ENCODE measurements around the gene SPPL2B. TPM values are rescaled to one million over a fixed set of nuclear protein-coding genes. Genes with fewer than 3 reads are reported as not detected.
"Not testable (repeated sequence)": the region's sequence is repeated elsewhere in the genome, so short reads cannot be mapped to it uniquely, and the experiment has no call there.

The SPPL2B gene
- total RNA-seq, 1 donor from 2014 or later = 16.3 TPM

DNA sequence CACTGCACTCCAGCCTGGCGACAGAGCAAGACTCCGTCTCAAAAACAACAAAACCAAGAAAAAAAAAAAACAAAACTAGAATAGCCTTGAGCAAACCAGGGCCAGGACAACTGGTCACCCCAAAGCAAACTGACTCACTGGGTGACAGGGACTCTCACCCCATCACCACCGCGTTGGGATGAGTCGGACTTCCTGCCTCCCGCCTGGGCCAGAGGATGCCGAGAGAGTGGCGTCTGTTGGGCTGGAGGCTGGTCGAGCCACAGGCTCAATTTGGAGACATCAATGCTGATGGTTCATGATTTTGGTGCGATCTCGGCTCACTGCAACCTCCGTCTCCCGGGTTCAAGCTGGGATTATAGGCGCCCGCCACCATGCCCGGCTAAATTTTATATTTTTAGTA, 43.2 kb downstream of the SPPL2B start:
- FAIRE-seq (no peak), DNase-seq (ENCODE audit: low spot score in 2 of 2) (no peak)

DNA sequence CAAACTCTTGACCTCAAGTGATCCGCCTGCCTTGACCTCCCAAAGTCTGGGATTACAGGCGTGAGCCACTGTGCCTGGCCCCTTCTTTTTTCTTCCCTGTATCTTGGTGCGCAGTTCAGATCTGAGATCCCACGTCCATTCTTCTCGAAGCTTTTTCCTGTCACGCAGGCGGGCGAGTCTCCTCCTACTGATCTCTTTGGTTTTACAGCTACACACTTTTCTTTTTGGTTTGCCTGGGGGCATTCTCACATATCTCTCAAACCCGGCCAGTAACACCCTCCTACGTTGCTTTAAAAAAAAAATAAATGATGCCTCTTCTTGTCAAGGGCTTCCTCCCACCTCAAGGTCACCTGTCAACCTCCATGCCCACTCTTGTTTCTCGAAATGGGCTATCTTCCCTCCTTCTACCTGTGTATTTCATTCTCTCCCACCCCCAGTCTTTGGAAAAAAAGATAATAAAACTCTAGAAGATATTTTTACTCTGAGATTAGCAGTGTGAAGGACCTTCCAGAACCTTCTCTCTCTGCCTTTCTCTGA, 43.7 kb downstream of the SPPL2B start:
- FAIRE-seq = no peak
- no peak for DNase-seq (ENCODE audit: low spot score in 2 of 2)

DNA sequence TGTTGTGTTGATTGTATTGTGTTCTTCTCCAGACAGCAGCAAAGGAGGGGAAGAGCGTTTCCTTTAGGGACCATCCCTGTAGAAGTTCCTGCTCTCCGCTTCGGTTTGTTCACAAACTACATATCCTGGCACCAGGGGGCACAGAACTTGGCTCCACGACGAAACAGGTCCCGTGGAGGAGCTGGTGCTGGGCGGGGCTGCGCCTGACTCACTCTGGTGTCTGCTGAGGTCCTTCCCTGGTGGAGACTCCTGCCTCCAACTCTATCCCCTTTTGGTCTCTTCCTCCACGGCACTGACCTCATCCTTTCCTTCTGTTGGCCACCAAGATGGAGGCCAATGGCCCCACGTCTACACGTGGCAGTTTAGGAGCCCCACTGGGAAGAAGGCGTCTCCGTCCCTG, 46.3 kb downstream of the SPPL2B start:
- FAIRE-seq = no peak

DNA sequence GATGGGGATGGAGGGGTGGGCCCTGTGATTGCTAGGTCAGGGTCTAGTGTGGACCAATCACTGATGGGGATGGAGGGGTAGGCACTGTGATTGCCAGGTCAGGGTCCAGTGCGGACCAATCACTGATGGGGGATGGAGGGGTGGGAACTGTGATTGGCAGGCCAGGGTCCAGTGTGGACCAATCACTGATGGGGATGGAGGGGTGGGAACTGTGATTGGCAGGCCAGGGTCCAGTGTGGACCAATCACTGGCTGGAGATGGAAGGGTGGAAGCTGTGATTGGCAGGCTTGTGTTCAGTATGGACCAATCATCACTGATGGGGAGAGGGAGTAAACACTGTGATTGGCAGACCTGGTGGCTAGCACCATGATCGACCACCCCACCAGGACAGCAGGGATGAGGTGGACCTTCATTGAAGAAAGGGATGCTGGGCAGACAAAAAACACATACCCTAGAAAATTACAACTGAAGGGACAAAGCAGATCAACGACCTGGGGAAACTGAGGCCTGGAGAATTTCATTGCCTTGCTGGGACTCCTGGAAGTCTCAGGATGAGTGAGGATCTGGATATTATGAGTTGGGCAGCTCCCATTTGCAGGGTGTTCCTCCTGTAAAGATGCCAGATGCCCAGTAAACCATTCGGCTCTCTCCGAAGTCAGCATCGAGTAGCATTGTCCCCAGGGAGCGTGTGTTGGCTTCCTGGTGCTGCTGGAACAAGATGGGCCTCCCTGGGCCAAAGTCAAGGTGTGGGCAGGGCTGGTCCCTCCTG, 47.1 kb downstream of the SPPL2B start:
- FAIRE-seq (no peak), DNase-seq (ENCODE audit: low spot score in 2 of 2) (no peak)

More for the DNA sequence above, 46.3 kb downstream of the SPPL2B start:
- DNase-seq (ENCODE audit: low spot score in 2 of 2) = no peak

DNA sequence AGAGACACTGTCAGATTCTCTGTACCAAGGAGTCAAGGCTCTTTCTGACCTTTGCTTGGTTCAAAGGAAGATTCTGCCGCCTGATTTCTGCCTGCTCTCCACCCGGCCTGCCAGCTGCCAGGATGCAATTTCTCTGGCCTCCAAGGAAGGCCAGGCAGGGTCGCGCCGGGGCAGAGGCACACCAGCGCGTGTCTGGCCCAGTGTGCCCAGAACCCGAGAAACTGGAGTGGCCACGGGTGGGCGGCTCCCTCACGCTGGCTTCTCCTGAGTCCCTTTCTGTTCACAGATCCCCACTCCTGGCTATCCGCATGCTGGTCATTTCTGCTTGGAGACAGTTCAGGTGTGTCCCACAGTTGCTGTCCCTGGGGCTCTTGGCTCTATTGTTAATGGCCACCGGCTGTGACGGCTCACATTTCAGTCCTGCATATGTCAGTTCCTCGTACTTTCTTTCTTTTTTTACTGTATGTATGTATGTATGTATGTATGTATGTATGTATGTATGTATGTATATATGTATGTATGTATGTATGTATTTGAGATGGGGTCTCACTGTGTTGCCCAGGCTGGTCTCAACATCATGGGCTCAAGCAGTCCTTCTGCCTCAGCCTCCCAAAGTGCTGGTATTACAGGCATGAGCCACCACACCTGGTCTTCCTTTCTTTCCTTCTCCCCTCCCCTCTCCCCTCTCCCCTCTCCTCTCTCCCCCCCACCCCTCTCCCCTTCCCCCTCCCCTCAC, 48.5 kb downstream of the SPPL2B start:
- DNase-seq (ENCODE audit: low spot score in 2 of 2) (no peak), FAIRE-seq (no peak)

DNA sequence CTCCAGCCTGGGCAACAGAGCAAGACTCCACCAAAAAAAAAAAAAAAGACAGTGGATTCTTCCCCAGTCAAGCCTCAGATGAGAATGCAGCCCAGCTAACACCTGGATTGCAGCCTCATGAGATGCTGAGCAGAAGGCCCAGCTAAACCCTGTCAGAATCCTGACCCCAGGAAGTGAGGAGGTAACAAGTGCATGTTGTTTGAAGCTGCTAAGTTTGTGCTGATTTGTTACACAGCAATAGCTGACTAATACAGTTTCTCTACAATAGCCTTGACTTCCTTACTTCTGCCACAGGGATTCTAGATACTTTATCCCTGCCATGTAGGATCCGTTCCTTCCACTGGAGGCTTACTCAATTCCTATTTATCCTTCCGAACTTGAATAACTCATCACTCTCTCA, 52.1 kb downstream of the SPPL2B start:
- DNase-seq (ENCODE audit: low spot score in 2 of 2) = no peak
- FAIRE-seq = no peak

DNA sequence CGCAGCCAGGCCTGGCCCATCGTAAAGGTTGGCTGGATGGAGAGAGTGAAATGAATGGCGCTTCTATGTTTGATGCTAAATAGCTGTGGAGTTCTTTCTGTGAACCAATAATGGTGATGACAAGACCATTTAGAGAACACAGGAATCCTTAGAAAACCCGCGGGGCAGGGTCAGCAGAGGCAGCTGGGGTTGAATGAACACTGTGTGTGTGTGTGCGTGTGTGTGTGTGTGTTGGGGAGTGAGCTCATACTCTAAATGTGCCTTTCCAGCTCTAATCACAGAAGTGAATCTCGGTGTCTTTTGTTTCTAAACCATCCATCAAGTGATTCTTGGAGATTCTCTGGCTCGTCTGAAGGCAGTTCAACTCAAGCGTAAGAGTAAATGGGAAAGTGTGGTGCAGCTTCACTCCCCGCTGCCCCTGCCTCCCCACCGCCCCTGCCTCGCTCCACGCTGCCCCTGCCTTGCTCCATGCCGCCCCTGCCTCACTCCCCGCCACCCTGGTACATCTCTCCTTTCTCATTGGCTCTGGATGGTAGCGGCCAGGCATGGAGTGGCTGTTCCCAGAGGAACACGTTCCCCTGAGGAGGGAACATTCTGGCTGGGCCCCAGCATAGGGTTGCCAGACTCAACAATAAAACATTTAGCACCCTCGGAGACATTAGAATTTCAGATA, 52.8 kb downstream of the SPPL2B start:
- FAIRE-seq (peak; percentile 98), DNase-seq (ENCODE audit: low spot score in 2 of 2) (peak in 1 of 2 donors; percentile 87)

DNA sequence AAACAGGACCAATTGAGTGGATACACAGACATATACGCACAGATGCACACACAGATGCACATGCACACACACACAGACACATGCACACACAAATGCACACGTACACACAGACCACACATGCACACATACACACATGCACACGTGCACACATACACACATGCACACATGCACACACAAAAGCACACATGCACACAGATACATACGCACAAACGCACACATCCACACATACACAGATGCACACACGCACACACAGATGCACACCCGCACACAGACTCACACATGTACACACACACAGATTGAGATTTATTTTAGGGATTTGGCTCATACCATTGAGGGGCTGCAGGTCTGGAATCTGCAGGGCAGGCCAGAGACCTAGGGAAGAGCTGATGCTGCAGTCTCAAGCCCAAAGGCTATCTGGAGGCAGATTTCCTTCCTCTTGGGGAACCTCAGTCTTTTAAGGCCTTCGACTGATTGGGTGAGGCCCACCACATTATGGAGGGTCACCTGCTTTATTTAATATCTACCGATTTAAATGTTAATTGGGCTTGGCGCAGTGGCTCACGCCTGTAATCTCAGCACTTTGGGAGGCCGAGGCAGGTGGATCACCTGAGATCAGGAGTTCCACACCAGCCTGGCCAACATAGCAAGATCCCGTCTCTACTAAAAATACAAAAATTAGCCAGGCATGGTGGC, 54.2 kb downstream of the SPPL2B start:
- FAIRE-seq = no peak
- DNase-seq (ENCODE audit: low spot score in 2 of 2) = no peak

DNA sequence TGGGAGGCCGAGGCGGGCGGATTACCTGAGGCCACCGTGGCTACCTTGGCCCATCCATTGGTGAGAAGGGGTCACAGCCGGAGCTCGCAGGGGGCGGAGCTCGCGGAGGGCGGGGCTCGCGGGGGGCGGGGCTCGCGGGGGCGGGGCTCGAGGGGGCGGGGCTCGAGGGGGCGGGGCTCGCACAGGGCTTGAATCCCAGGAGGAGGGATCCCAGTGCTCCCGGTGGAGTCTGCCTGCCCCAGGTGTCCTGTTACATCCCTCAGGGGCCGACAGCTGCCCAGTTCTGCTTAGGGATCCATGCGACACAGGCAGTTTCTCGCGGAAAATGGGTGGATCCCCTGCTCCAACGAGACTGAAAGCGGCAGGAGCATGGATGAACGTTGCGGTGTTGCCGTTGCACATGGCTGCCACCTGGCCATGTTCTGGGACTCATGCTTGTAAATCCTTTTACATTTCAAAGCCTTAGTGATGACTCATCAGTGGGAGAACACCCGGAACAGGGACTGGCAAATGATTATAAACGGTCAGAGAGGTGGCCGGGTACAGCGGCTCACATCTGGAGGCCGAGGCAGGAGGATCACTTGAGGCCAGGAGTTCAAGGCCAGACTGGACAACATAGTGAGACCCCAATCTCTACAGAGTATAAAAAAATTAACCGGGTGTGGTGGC, 56.7 kb downstream of the SPPL2B start:
- DNase-seq (ENCODE audit: low spot score in 2 of 2) = no peak
- FAIRE-seq = no peak

DNA sequence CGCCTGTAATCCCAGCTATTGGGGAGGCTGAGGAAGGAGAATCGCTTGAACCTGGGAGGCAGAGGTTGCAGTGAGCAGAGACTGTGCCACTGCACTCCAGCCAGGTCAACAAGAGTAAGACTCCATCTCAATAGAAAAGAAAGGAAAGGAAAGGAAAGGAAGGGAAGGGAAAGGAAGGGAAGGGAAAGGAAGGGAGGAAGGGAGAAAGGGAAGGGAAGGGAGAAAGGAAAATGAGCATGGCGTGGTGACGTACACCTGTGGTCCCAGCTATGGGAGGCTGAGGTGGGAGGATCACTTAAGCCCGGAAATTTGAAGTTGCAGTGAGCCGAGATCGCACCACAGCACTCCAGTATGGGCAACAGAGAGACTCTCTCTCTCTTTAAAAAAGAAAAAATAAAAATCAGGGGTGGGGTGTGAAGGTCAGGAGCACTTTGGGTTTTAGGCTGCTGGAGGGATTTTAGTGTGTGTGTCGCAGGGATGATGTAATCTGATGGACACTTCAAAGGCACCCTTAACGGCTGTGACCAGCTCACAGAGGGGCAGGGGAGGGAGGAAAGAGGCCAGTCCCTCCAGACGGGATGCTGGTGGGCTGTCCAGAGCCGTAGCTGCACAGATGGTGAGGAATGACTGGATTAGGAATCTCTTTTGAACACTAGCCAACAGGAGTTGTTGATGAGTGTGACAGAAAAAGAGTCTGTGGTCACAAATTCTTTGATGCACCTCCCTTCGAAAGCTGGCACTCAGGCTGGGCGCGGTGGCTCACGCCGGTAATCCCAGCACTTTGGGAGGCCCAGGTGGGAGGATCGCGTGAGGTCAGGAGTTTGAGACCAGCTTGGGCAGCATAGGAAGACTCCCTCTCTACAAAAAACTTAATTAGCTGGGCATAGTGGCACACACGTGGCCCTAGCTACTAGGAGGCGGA, 59.1 kb downstream of the SPPL2B start:
- FAIRE-seq = no peak
- no peak for DNase-seq (ENCODE audit: low spot score in 2 of 2)

DNA sequence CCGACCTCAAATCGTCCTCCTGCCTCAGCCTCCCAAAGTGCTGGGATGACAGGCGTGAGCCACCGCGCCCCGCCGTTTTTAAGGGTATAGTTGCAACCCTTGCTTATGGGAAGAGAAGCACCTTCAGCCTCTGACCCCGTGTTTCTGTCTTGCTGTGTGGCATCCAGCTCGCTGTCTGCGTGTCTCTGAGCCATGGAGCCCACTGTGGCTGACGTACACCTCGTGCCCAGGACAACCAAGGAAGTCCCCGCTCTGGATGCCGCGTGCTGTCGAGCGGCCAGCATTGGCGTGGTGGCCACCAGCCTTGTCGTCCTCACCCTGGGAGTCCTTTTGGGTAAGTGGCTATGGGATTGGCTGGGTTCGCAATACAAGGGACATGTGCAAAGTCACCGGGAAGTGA, 61.1 kb downstream of the SPPL2B start:
- FAIRE-seq (no peak), DNase-seq (ENCODE audit: low spot score in 2 of 2) (no peak)

DNA sequence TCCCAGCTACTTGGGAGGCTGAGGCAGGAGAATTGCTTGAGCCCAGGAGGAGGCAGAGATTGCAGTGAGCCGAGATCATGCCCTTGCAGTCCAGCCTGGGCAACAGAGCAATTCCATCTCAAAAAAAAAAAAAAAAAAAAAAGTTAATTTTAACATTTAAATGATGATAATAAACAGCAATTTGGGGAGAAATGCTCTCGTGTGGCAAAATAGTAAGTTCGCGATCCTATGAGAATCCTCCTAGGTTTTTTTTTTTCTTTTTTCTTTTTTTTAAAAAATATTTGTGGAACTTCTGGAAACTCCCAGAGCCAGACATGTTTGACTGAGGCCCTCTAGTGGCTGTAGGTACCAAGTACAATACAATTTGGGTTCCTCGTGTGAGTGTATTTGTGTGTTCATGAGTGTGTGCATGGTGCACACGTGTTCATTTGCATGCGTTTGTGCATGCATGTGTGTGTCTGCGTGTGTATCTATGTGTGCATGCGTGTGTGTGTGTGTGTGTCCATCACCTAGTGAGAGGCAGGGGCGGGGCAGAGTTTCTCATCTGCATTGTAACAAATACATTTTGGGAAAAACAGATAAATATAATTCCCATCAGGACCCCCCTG, 62.7 kb downstream of the SPPL2B start:
- DNase-seq (ENCODE audit: low spot score in 2 of 2) (peak; percentile 67 to 68), FAIRE-seq (no peak)

DNA sequence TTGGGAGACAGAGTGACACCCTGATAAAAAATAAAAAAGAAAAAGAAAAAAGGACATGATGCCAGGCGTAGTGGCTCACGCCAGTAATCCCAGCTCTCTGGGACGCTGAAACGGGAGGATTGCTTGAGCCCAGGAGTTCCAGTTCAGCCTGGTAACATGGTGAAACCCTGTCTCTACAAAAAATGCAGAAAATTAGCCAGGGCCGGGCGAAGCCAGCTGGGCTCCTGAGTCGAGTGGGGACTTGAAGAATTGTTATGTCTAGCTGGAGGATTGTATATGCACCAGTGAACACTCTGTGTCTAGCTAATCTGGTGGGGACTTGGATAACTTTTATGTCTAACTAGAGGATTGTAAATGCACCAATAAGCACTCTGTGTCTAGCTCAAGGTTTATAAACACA, 63.9 kb downstream of the SPPL2B start:
- FAIRE-seq = no peak
- DNase-seq (ENCODE audit: low spot score in 2 of 2) = no peak

DNA sequence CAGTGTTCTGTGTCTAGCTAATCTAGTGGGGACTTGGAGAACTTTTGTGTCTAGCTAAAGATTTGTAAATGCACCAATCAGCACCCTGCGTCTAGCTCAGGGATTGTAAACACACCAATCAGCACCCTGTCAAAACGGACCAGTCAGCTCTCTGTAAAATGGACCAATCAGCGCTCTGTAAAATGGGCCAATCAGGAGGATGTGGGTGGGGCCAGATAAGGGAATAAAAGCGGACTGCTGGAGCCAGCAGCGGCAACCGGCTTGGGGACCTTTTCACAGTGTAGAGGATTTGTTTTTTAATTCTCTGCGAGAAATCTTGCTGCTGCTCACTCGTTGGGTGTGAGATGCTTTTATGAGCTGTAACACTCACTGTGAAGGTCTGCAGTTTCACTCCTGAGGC, 64.4 kb downstream of the SPPL2B start:
- DNase-seq (ENCODE audit: low spot score in 2 of 2) = not testable (repeated sequence)

DNA sequence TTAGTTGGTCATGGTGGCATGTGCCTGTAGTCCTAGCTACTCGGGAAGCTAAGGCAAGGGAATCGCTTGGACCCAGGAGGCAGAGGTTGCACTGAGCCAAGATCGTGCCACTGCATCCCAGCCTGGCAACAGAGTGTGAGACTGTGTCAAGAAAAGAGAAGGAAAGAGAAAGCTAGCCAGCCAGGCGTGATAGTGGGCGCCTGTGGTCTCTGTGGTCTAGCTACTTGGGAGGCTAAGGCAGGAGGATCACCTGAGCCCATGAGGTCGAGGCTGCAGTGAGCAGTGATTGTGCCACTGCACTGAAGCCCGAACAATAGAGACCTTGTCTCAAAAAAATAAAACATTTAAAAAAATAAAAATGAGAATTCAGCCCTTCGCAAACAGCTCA, 65.6 kb downstream of the SPPL2B start:
- DNase-seq (ENCODE audit: low spot score in 2 of 2) (no peak), FAIRE-seq (no peak)

More for the DNA sequence above, 64.4 kb downstream of the SPPL2B start:
- FAIRE-seq = not testable (repeated sequence)

DNA sequence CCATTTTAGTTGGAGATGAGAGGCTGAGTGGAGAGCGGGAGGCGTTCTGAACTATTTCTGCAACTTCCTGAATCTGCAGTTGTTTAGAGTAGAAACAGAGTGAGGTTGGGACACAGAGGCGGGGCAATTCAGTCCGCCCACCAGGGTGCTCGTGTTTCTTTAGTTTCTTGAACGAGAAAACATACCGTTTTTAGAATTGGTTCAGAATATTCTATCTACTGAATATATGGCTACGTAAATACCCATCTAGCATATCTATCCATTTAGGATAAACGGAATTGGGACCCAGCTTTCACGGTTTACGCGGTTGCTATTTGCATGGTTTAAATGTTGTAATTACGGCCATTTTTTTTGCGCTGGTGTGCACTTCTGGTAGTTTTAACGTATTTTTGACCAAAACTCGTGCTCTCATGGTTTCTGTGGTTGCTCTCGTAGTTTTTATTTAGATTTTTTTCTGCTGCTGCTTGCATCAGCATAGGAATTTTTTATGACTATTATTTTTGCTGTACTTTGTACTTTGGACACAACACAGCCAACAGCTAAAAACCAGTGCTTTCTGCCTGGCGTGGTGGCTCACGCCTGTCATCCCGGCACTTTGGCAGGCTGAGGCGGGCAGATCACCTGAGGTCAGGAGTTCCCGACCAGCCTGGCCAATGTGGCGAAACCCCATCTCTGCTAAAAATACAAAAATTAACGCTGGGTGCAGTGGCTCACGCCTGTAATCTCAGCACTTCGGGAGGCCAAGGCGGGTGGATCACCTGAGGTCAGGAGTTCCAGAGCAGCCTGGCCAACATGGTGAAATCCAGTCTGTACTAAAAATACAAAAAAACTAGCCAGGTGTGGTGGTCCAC, 66.2 kb downstream of the SPPL2B start:
- DNase-seq (ENCODE audit: low spot score in 2 of 2) = peak in 1 of 2 donors; percentile 49
- FAIRE-seq = no peak

DNA sequence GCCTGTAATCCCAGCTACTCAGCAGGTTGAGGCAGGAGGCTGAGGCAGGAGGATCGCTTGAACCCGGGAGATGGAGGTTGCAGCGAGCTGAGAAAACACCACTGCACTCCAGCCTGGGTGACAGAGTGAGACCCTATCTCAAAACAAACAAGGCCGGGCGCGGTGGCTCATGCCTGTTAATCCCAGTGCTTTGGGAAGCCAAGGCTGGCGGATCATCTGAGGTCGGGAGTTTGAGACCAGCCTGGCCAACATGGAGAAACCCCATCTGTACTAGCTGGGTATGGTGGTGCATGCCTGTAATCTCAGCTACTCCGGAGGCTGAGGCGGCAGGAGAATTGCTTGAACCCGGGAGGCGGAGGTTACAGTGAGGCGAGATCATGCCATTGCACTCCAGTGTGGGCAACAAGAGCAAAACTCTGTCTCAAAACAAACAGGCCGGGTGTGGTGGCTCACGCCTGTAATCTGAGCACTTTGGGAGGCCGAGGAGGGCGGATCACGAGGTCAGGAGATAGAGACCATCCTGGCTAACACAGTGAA, 66.9 kb downstream of the SPPL2B start:
- FAIRE-seq; DNase-seq (ENCODE audit: low spot score in 2 of 2): not testable (repeated sequence)

All from frontal cortex (tissue), 4 donors.